ENCODE data around the gene RASAL2.

- TF ChIP-seq CTCF (IDR thresholded peaks at IDR 0.05) (no peak), POLR2AphosphoS5 (IDR thresholded peaks at IDR 0.05) (no peak)
These were observed 245.9 kb downstream of the RASAL2 start for GRCh38 chr1:178339834-178340233.
